CD4-positive, alpha-beta T cell treated with Interleukin-17A for 1 hour (primary cell): Measurements from ENCODE around the gene TNFRSF17.

Source experiments
- DNase-seq: peaks from one replicate; pipeline ENCODE4 v3.0.0-alpha.2; 2020

The TNFRSF17 gene

GRCh38 chr16:11972128-11972527, 7.1 kb downstream of the TNFRSF17 start:
- no peak for DNase-seq

- no peak for DNase-seq
Observed at GRCh38 chr16:11973070-11973469, 8.1 kb downstream of the TNFRSF17 start.

GRCh38 chr16:11976850-11977375, 11.9 kb downstream of the TNFRSF17 start:
- DNase-seq: no peak

GRCh38 chr16:11977376-11978041, 12.5 kb downstream of the TNFRSF17 start:
- DNase-seq: no peak

- DNase-seq: no peak
Observed at GRCh38 chr16:11978080-11978479, 13.1 kb downstream of the TNFRSF17 start.

GRCh38 chr16:11979013-11979672, 14.1 kb downstream of the TNFRSF17 start:
- DNase-seq: no peak

- no peak for DNase-seq
Observed at GRCh38 chr16:11980136-11980844, 15.3 kb downstream of the TNFRSF17 start.

- DNase-seq: no peak
Observed at GRCh38 chr16:11985250-11985649, 20.2 kb downstream of the TNFRSF17 start.

GRCh38 chr16:11986521-11987057, 21.6 kb downstream of the TNFRSF17 start:
- DNase-seq: no peak

- no peak for DNase-seq
Observed at GRCh38 chr16:11988258-11988978, 23.4 kb downstream of the TNFRSF17 start.

GRCh38 chr16:11990702-11991390, 25.8 kb downstream of the TNFRSF17 start:
- DNase-seq: no peak

GRCh38 chr16:11992008-11992584, 27.1 kb downstream of the TNFRSF17 start:
- DNase-seq: no peak

GRCh38 chr16:11992586-11993524, 27.8 kb downstream of the TNFRSF17 start:
- DNase-seq: no peak

GRCh38 chr16:11994143-11995119, 29.4 kb downstream of the TNFRSF17 start:
- no peak for DNase-seq

GRCh38 chr16:11996433-11997330, 31.7 kb downstream of the TNFRSF17 start:
- DNase-seq: no peak

- no peak for DNase-seq
Observed at GRCh38 chr16:12000032-12000431, 35.0 kb downstream of the TNFRSF17 start.

- DNase-seq: no peak
Observed at GRCh38 chr16:12002447-12003006, 37.5 kb downstream of the TNFRSF17 start.

- DNase-seq: no peak
Observed at GRCh38 chr16:12006637-12007036, 41.6 kb downstream of the TNFRSF17 start.
